ENCODE results near the gene PLVAP.

The PLVAP gene

DNA sequence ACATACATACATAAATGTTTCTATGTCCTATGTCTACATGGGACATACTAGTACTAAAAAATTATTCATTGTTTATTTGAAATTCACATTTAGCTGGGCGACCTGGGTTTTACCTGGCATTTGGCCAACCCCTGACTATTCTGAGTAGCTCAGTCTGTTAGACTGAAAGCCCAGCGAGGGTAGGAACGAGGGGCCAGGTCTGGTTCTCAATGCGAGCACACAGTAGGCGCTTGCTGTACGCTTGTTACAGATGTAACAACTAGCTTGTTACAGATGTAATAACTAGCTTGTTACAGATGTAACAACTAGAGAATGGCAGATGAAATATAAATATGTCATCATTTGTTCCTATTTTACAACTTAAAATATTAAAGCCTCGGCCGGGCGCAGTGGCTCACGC is 41.6 kb downstream of the PLVAP start:
- DNase-seq (ENCODE audit: low read depth in 2 of 2): no peak

- DNase-seq (ENCODE audit: low read depth in 2 of 2): peak; percentile 88 to 90
Measured at GRCh38 chr19:17334414-17335409, 42.4 kb downstream of the PLVAP start, which contains the start of gene ANO8. Gene ANO8 (minus strand): TSS chr19:17334855. CDS start chr19:17334670, 185 bp downstream.

GRCh38 chr19:17333611-17334413 is 43.3 kb downstream of the PLVAP start:
- peak; percentile 49 to 69 for DNase-seq (ENCODE audit: low read depth in 2 of 2)

GRCh38 chr19:17332677-17333581 is 44.2 kb downstream of the PLVAP start:
- DNase-seq (ENCODE audit: low read depth in 2 of 2): no peak

DNA sequence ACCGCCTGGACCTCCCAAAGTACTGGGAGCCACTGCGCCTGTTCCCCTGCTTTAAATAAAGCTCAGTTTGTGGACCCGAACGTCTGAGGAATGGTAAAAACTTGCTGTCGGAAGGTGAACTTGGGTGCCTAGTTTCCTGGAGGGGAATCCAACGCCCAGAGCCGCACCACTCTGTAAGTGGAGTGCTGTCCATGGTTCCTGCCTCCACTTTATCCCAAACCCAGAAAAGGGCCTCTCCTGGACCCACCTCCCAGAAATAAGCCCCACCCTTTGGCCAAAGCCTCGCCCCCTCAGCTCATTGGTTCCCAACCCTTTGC is 44.8 kb downstream of the PLVAP start:
- DNase-seq (ENCODE audit: low read depth in 2 of 2): no peak

DNA sequence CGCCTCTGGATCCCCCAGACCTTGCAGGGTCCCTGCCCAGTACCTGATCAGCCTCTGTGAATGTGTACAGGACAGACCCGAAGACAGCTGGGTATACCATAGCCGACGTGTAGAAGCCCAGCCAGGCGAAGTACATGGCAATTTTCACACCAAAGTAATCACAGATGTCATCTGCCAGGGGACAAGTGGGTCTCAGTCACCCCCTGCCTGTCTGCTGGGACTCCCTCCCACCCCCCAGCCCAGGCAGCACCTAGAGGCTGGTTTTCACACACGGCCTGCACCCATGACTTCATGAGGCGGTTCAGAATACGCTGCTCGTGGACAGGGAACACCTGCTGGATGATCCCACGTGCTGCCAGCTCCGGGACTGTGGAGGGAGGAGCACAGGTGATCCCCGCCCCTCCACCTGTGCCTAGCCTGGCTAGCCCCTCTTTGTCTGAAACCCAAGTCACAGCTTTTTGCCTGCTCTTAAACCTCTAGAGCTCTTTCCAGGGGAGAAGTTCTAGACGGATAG is 46.0 kb downstream of the PLVAP start:
- DNase-seq (ENCODE audit: low read depth in 2 of 2): no peak

DNA sequence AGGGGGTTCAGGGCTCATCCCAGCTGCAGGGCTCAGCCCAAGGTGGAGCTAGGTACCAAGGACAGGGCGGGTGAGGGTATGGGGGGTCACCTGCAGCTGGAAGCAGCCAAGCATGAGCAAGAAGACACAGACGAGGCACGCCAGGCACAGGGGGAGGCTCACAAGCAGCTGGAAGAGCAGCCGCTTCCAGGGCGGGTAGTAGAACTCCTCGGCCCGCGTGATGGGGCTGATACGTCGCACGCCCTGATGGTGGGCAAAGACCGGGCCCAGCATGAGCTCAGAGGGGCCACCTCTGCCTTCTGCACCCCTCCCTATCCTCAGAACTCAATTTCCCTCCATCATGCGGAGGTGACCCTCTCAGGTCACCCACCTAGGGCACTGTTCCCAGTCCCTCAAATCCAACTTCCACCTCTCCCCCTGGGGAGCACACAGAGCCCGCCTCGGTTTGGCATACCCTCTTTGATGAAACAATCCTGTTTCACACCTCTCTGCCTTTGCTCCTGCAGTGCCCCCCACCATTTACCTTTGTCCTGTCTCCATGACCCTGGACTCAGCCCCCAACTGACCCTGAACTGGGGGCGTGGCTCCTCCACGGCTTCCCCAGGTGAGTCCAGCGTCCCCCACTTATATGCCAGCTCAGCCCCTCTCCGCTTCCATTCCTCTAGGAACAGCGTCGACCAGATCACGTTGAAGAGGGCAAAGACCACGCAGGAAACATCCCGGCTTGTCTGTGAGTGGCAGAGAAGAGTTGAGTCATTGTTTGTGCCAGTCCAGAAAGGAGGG is 46.7 kb downstream of the PLVAP start:
- no peak for DNase-seq (ENCODE audit: low read depth in 2 of 2)

- no peak for DNase-seq (ENCODE audit: low read depth in 2 of 2)
Measured at GRCh38 chr19:17329366-17330261, 47.5 kb downstream of the PLVAP start.

DNA sequence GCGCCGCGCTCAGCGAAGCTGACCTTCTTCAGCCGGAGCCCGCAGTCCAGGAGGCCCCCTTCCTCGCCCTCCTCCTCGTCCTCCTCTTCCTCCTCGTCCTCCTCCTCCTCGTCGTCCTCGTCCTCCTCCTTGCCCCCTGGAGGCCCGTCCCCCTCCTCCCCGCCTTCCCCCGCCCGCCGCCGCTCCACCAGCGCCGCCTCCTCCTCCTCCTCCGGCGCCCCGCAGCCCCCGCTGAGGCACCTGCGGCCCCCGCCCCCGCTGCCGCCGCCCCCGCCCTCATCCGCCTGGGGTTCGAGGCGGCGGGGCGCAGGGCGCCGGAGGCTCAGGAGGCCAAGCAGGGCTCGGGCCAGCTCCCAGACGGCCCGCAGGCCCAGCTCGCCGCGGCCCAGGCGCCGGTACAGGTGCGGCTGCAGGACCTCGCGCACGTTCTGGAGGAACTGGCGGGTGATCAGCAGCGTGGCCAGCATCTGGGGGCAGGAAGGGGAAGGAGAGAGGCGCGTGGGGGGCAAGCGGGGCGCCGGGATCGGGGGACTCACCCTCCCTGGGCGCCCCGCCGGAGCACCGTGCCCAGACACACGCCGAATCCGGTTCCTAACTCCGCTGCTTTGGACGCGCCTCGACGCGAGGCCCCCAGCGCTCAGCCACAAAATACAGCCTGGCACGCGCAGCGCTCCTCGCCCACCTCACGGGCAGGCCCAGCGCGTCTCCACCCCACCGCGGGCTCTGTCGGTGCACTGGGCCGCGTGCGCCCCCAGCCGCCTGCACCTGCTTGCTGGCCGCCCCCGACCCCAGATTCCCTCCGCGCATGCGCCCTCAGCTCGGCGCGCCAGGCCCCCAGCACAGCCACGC is 48.4 kb downstream of the PLVAP start:
- peak in 1 of 2 donors; percentile 27 for DNase-seq (ENCODE audit: low read depth in 2 of 2)

- peak in 1 of 2 donors; percentile 31 for DNase-seq (ENCODE audit: low read depth in 2 of 2)
Measured at GRCh38 chr19:17327654-17328516, 49.3 kb downstream of the PLVAP start.

GRCh38 chr19:17327068-17327653 is 50.0 kb downstream of the PLVAP start:
- no peak for DNase-seq (ENCODE audit: low read depth in 2 of 2)

DNA sequence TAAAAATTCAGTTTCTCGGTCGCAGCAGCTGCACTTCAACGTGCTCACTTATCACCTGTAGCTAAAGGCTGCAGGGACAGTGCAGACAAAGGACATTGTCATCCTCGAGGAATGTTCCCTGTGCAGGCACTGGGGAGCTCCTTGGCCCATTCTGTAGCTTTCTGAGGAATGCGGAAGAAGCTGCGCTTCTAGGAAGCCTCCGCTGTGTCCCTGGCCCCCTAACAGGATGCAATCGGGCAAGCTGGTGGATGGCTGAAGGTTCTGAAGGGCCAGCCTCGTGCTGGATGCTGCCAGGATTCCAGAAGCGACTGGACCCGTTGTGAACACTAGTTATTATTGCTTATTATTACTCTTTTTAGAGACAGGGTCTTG is 50.6 kb downstream of the PLVAP start:
- DNase-seq (ENCODE audit: low read depth in 2 of 2): no peak

DNA sequence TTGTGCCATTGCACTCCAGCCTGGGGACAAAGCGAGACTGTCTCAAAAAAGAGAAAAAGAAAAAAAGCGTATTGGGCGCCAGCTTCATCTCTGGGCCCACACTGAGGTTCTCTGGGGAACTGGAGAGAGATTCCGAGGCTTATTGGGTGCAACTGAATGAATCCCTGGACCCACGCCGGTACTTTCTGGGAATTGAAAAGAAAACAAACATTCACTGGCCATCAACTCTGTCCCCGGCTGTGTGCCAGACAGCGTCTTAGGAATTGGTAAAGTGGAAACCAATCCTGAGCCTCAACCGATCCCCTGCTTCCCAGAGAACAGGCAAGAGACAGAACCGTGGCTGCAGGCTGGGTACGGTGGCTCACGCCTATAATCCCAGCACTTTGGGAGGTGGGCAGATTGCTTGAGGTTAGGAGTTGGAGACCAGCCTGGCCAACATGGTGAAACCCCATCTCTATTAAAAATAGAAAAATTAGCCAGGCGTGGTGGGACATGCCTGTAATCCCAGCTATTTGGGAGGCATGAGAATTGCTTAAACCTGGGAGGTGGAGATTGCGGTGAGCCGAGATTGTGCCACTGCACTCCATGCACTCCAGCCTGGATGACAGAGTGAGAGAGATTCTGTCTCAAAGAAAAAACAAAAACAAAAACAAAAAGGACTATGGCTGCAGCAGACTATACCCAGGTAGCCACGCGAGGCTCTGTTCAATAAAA is 51.1 kb downstream of the PLVAP start:
- no peak for DNase-seq (ENCODE audit: low read depth in 2 of 2)

GRCh38 chr19:17325133-17325532 is 52.0 kb downstream of the PLVAP start:
- no peak for DNase-seq (ENCODE audit: low read depth in 2 of 2)

DNA sequence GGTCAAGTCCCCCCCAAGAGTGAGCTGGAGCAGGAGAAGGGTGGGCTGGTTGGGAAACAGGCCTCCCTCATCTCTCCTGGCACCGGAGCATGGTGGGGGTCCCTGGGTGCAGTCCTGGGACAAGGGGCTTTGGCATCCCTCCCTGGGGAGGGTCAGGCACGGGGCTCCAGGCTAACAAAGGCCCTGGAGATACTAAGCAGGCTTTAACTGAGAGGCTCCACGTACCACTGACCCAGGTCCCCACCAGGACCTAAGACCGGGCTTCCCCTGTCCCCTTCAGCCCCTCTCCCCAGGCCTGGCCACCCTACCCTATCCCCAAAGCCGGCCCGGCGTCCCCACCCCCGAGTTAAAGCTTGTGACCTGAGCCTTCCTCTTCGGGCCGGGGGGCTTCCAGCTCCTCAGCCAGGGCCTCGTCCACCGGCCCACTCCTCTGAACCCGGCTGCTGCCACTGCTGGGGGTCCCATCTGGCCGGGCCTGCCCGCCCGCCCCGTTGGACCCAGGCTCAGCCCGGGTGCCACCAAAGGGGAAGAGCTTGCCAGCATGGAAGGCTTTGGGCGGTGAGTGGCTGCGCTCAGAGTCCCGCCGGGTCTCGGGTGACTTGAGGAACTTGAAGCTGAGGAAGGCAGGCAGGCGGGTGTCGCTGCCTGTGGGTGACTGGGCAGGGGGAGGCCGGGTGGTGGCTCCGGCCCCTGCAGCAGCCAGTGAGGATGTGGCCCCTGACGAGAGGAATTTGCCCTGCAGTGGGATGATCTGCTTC is 52.6 kb downstream of the PLVAP start:
- no peak for DNase-seq (ENCODE audit: low read depth in 2 of 2)

- no peak for DNase-seq (ENCODE audit: low read depth in 2 of 2)
Measured at GRCh38 chr19:17323964-17324332, 53.2 kb downstream of the PLVAP start.

Data from stimulated activated CD8-positive, alpha-beta memory T cell treated with anti-CD3 and anti-CD28 coated beads, Interleukin-15, amount 100 ng/mL, for 4 hours (primary cell).